Measurements from ENCODE around the gene TAS2R3.

The TAS2R3 gene

DNA sequence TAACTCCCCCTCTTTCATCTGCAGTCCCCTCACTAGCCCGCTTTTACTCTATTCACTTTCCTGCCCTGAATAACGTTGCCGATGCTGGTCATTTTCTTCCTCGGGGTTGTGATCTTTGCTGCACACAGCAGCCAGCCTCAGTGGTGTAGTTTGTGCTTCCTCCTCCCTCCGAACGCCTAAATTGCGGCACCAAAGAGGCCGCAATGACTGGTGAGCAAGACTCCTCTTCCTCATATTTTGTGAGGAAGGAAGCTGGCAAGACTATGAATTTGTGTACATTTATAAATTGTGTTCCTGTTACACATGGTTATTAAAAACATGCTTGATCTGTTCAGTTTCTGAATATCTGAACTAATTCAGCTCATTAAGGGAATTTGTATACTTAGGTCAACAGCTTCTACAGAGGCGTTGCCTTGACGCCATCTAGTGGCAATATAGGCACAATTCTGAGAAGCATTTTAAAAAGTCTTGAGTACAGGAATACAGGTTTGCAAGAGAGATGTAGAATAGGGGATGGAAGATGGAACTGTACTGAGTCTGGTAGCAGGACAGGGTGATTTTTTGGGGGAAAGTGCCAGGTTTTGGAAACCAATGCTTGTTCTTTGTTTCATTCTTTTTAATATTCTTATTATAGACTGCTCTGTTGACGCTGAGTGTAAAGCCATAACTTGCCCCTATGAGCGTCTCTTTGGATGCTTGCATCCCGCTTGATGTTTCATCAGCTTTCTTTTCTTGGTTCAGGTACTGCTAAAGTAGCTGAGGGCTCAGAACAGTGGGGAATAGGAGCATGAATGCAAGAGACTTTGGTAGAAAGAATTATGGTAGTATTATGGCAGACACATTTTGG, 22.0 kb downstream of the TAS2R3 start:
- TF ChIP-seq TAF1 (IDR thresholded peaks at IDR 0.05; ENCODE audit: borderline replicate concordance, insufficient read depth, low read length) (no peak), POLR2AphosphoS5 (IDR thresholded peaks at IDR 0.05; ENCODE audit: low read depth, low read length) (no peak), FOXP2 (optimal IDR thresholded peaks at IDR 0.05; ENCODE audit: borderline replicate concordance, extremely low read depth, extremely low read length, insufficient read depth) (no peak), SIN3A (IDR thresholded peaks at IDR 0.05; ENCODE audit: borderline replicate concordance, insufficient read depth, low read length) (no peak)
- TF ChIP-seq, protein P1, sequence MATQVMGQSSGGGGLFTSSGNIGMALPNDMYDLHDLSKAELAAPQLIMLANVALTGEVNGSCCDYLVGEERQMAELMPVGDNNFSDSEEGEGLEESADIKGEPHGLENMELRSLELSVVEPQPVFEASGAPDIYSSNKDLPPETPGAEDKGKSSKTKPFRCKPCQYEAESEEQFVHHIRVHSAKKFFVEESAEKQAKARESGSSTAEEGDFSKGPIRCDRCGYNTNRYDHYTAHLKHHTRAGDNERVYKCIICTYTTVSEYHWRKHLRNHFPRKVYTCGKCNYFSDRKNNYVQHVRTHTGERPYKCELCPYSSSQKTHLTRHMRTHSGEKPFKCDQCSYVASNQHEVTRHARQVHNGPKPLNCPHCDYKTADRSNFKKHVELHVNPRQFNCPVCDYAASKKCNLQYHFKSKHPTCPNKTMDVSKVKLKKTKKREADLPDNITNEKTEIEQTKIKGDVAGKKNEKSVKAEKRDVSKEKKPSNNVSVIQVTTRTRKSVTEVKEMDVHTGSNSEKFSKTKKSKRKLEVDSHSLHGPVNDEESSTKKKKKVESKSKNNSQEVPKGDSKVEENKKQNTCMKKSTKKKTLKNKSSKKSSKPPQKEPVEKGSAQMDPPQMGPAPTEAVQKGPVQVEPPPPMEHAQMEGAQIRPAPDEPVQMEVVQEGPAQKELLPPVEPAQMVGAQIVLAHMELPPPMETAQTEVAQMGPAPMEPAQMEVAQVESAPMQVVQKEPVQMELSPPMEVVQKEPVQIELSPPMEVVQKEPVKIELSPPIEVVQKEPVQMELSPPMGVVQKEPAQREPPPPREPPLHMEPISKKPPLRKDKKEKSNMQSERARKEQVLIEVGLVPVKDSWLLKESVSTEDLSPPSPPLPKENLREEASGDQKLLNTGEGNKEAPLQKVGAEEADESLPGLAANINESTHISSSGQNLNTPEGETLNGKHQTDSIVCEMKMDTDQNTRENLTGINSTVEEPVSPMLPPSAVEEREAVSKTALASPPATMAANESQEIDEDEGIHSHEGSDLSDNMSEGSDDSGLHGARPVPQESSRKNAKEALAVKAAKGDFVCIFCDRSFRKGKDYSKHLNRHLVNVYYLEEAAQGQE (IDR thresholded peaks at IDR 0.05; ENCODE audit: insufficient read depth in 1 of 2, low read depth in 2 of 2, low read length in 2 of 2), result no peak

DNA sequence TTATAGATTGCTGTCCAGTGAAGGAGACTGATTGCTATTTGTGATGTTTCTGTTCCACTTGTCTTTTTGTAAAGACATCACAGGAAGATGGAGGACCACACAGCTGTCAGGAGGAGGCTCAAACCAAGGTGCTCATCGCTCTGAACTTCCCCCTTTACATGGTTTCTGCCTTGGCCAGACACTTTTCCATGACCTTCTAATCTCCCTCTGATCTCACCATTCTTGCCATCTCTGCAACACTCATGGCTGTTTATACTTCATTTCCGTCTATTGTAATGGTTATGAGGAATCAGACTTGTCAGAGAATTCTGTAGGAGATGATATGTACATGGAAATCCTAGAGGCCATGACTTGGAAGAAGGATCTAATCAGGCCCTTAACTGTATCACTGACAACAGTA, 24.4 kb downstream of the TAS2R3 start:
- TF ChIP-seq, protein P1 (IDR thresholded peaks at IDR 0.05; ENCODE audit: insufficient read depth in 1 of 2, low read depth in 2 of 2, low read length in 2 of 2), result no peak
- TF ChIP-seq TAF1 (IDR thresholded peaks at IDR 0.05; ENCODE audit: borderline replicate concordance, insufficient read depth, low read length) (no peak), SIN3A (IDR thresholded peaks at IDR 0.05; ENCODE audit: borderline replicate concordance, insufficient read depth, low read length) (no peak), FOXP2 (optimal IDR thresholded peaks at IDR 0.05; ENCODE audit: borderline replicate concordance, extremely low read depth, extremely low read length, insufficient read depth) (no peak), POLR2AphosphoS5 (IDR thresholded peaks at IDR 0.05; ENCODE audit: low read depth, low read length) (no peak)

DNA sequence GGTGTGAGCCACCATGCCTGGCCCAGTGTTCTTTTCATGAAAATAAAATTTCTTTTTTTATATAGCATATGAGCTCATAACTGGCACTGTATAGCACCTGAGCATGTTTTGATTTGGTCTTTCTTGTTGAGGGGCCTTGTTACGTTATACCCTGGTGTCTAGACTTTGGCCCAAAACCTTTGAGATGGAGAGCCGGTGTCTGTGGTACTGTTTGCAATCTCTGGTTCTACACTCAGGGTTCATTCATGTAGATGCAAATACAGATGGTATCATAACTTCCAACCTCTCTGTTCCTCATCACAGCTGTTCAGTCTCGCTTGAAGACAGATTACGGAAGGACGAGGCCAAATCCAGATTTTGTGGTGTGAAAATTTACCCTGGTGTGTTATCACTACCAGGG, 26.0 kb downstream of the TAS2R3 start, which contains the start of gene TAS2R5:
TAS2R5 (plus strand) TSS at position 301 of the 400 bp plus-strand sequence. CDS start 145 bp downstream, outside the sequence.
- no peak for TF ChIP-seq POLR2AphosphoS5 (IDR thresholded peaks at IDR 0.05; ENCODE audit: low read depth, low read length)
- no peak for TF ChIP-seq SIN3A (IDR thresholded peaks at IDR 0.05; ENCODE audit: borderline replicate concordance, insufficient read depth, low read length)
- no peak for TF ChIP-seq FOXP2 (optimal IDR thresholded peaks at IDR 0.05; ENCODE audit: borderline replicate concordance, extremely low read depth, extremely low read length, insufficient read depth)
- TF ChIP-seq, protein P1 (IDR thresholded peaks at IDR 0.05; ENCODE audit: insufficient read depth in 1 of 2, low read depth in 2 of 2, low read length in 2 of 2), result no peak
- no peak for TF ChIP-seq TAF1 (IDR thresholded peaks at IDR 0.05; ENCODE audit: borderline replicate concordance, insufficient read depth, low read length)

DNA sequence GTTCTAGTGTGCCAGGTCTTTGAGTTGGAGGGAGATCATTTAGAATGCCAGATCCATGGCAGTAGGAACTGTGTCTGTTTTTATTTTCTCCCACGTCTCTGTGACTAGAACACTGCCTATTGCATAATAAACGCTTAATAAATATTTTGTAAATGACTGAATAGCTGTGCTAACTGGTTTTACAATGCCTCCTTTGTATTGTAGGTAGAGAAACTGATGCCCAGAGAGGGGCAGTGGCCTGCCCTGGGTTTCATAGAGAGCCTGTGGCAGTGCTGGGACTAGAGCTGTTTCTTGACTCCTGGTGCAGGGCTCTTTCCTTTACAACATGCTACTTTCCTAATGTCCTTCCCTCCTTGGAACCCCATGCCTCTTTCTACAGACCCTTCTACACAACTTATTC, 28.6 kb downstream of the TAS2R3 start:
- TF ChIP-seq TAF1 (IDR thresholded peaks at IDR 0.05; ENCODE audit: borderline replicate concordance, insufficient read depth, low read length) (no peak), POLR2AphosphoS5 (IDR thresholded peaks at IDR 0.05; ENCODE audit: low read depth, low read length) (no peak), FOXP2 (optimal IDR thresholded peaks at IDR 0.05; ENCODE audit: borderline replicate concordance, extremely low read depth, extremely low read length, insufficient read depth) (no peak), SIN3A (IDR thresholded peaks at IDR 0.05; ENCODE audit: borderline replicate concordance, insufficient read depth, low read length) (no peak)
- TF ChIP-seq, protein P1 (IDR thresholded peaks at IDR 0.05; ENCODE audit: insufficient read depth in 1 of 2, low read depth in 2 of 2, low read length in 2 of 2), result no peak
